ENCODE data around the gene TMEM82. TPM values are rescaled to one million over a fixed set of nuclear protein-coding genes. Genes with fewer than 3 reads are reported as not detected.

The TMEM82 gene
- total and polyA plus RNA-seq, 2 experiments from 2014 or later = 0.42 TPM; not detected in 1

DNA sequence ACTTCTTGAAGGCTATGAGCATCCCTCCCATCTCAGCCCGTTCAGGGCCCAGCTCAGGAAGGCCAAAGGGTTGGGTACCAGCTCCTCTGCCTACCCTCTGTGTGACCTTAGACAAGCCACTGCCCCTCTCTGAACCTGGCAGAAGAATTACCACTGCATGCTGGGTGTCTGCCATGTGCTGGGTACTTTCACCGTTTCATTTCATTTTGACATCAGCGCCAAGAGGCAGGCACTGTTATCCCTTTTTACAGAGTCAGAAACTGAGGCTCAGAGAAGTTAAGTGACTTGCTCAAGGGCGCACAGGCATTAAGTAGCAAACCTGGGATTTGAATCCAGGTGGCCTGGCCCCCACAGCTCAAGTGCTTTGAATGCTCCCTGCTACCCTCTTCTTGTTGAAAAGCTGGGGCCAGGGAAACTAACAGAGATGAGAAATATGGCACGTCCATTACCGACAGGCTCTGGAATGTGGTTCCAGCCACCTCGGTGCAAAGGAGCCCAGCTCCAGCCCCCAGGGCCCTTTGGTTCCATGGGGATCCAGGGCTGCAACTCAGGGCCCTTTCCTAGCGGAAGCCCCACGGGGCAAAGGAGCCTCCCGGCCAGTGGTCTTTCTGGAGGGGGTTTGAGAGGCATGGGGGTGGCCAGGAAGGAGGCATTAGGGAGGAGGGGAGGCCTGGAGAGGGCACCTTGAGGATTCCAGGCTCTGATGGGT is 6.5 kb downstream of the TMEM82 start:
- no peaks in the 10 kb centered on the region for H3K36me3 Mint-ChIP-seq (ENCODE audit: low read depth)
- H3K36me3 ChIP-seq (ENCODE audit: insufficient read depth) = no peaks in the 10 kb centered on the region
- no peak overlapping the region for H3K4me2 ChIP-seq
- H3K27me3 Mint-ChIP-seq (ENCODE audit: insufficient read depth, low read depth, poor library complexity) = peaks cover 9% of the 10 kb centered on the region
- no peaks in the 10 kb centered on the region for H3K27me3 ChIP-seq (ENCODE audit: insufficient read depth)
- no peak overlapping the region for H3K4me3 Mint-ChIP-seq
- peak overlapping the region; percentile 81 for H2AFZ ChIP-seq
- no peaks in the 10 kb centered on the region for H3K79me2 ChIP-seq (replicated peaks; ENCODE audit: insufficient read depth)
- ATAC-seq (peak; percentile 15), DNase-seq (ENCODE audit: low spot score) (no peak)
- no peak overlapping the region; the same call in 1 of the 2 replicates for H3K27ac ChIP-seq (ENCODE audit: low read depth)
- H3K9me2 ChIP-seq (ENCODE audit: insufficient read depth) = no peaks in the 10 kb centered on the region
- TF ChIP-seq EZH2 (IDR thresholded peaks at IDR 0.05; ENCODE audit: low read depth, unreplicated experiment) (no peak), NANOG (IDR thresholded peaks at IDR 0.05; ENCODE audit: borderline replicate concordance) (no peak), EZH2phosphoT487 (IDR thresholded peaks at IDR 0.05; ENCODE audit: unreplicated experiment) (no peak), STAT1 (IDR thresholded peaks at IDR 0.05; ENCODE audit: unreplicated experiment) (no peak), POLR2AphosphoS5 (IDR thresholded peaks at IDR 0.05; ENCODE audit: low read depth) (no peak), CTCF (conservative IDR thresholded peaks at IDR 0.05; ENCODE audit: low read depth in 2 of 2) (no peak), CREB1 (CRISPR knock-in tag; IDR thresholded peaks at IDR 0.05; ENCODE audit: low read depth) (no peak), JUNB (IDR thresholded peaks at IDR 0.05; ENCODE audit: unreplicated experiment) (no peak), ZNF114 (CRISPR knock-in tag; IDR thresholded peaks at IDR 0.05) (no peak), ZNF331 (CRISPR knock-in tag; IDR thresholded peaks at IDR 0.05; ENCODE audit: low read depth) (no peak), REST (IDR thresholded peaks at IDR 0.05; ENCODE audit: unreplicated experiment) (no peak), ZNF462 (CRISPR knock-in tag; IDR thresholded peaks at IDR 0.05) (no peak)
- TF ChIP-seq, protein P1, sequence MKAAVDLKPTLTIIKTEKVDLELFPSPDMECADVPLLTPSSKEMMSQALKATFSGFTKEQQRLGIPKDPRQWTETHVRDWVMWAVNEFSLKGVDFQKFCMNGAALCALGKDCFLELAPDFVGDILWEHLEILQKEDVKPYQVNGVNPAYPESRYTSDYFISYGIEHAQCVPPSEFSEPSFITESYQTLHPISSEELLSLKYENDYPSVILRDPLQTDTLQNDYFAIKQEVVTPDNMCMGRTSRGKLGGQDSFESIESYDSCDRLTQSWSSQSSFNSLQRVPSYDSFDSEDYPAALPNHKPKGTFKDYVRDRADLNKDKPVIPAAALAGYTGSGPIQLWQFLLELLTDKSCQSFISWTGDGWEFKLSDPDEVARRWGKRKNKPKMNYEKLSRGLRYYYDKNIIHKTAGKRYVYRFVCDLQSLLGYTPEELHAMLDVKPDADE (IDR thresholded peaks at IDR 0.05) = no peak
- H3K9me3 Mint-ChIP-seq = no peaks in the 10 kb centered on the region
- H4K20me1 ChIP-seq (replicated peaks; ENCODE audit: insufficient read depth) = no peaks in the 10 kb centered on the region
- no peaks in the 10 kb centered on the region for H3F3A ChIP-seq (replicated peaks; ENCODE audit: low read depth)
- H3K4me3 ChIP-seq = no peak overlapping the region
- H3K27ac Mint-ChIP-seq = no peak overlapping the region
- peaks cover 2% of the 10 kb centered on the region; the same call in 2 of the 3 replicates for H3K4me1 Mint-ChIP-seq
- H3K4me1 ChIP-seq (ENCODE audit: insufficient read depth) = no peaks in the 10 kb centered on the region; the same call in 1 of the 2 replicates

Data from GM23338 (cell line).